Adrenal gland (tissue), 12 donors: ENCODE data around the gene SERPINE1. TPM values are rescaled to one million over a fixed set of nuclear protein-coding genes. Genes with fewer than 3 reads are reported as not detected.

Experiments used
- DNase-seq, 7 donors: peaks; one replicate each; pipeline ENCODE4 v3.0.0-alpha.2; 2019 to 2020
- H3K27ac ChIP-seq, 5 donors: fragments of 200-600 bp; sonication (generic) in 4 of 5; 1 replicate in 3 of 5; 2 replicates in 2 of 5; pipeline versions ENCODE4 v1.5.1 to v1.8.0; 2016 to 2020; ENCODE audit warnings: mild to moderate bottlenecking in 1 of 5
- H3K27me3 ChIP-seq: fragments of 200-600 bp; 2 replicates; pipeline ENCODE4 v1.8.0; 2021
- H3K36me3 ChIP-seq, 2 donors: fragments of 200-600 bp; replicated peaks in 1 of 2; 1 replicate in 1 of 2; 2 replicates in 1 of 2; pipeline versions ENCODE4 v1.5.1 to v1.8.0; 2018 to 2022
- H3K4me1 ChIP-seq, 2 donors: fragments of 200-600 bp; replicated peaks in 1 of 2; 1 replicate in 1 of 2; 2 replicates in 1 of 2; pipeline versions ENCODE4 v1.5.1 to v1.8.0; 2018 to 2021
- H3K4me3 ChIP-seq, 4 donors: fragments of 200-600 bp; sonication (generic) in 3 of 4; one replicate each; pipeline ENCODE4 v1.5.1; 2016 to 2018
- H3K9me3 ChIP-seq, 3 donors: fragments of 200-600 bp; sonication (generic) in 1 of 3; replicated peaks in 1 of 3; 1 replicate in 2 of 3; 2 replicates in 1 of 3; pipeline versions ENCODE4 v1.5.1 to v1.8.0; 2016 to 2021
- CTCF ChIP-seq, 6 experiments: fragments of 450-650 bp in 4 of 6; fragments of 200-600 bp in 2 of 6; sonication (generic) in 1 of 6; IDR thresholded peaks; 1 replicate in 5 of 6; 2 replicates in 1 of 6; pipeline versions ENCODE4 v1.5.1 to v1.8.0; 2016 to 2021; ENCODE audit warnings: antibody characterized with exemption in 6 of 6, mild to moderate bottlenecking in 2 of 6, moderate library complexity in 1 of 6
- POLR2A ChIP-seq, 2 donors: fragments of 450-650 bp; IDR thresholded peaks; one replicate each; pipeline ENCODE4 v1.6.1; 2017; ENCODE audit warnings: antibody characterized with exemption in 2 of 2, mild to moderate bottlenecking in 2 of 2, moderate library complexity in 1 of 2
- WGBS, 4 donors: extraction: QIAGEN DNeasy Blood & Tissue Kit in 2 of 4; methylation state at CpG; one replicate each; pipeline versions ENCODE4 v1.1.5 to v1.1.7; 2013 to 2017; 5-methylcytosine and 5-hydroxymethylcytosine counted together
- intact Hi-C, 2 donors: fragments of 100-400 bp; cut with DNase I; formaldehyde crosslinking; loops; one replicate each; pipeline versions ENCODE4 v1.14.1 to v1.15.0; 2022 to 2023
- polyA plus RNA-seq, 3 donors: library from polyadenylated mRNA; stranded (reverse); fragments of 200-250 nt in 2 of 3; fragments of 350-450 nt in 1 of 3; fragmentation: Illumina TruSeq in 1 of 3; extraction: RNeasy Lipid Tissue Mini Kit (QIAGEN cat#74804) in 1 of 3; gene quantifications; one replicate each; pipeline ENCODE4 v1.2.3, GENCODE V29; 2013 to 2014
- total RNA-seq, 9 donors: library from RNA; depleted of rRNA in 4 of 9; stranded (reverse); fragments of >200 nt in 4 of 9; fragments of 120-200 nt in 1 of 9; fragmentation: NEBNext Ultra II Directional in 1 of 9; extraction: Animal tissue kit (Norgen Biotek cat#: 25700) in 1 of 9; gene quantifications; one replicate each; pipeline versions ENCODE4 v1.1.0 to v1.2.4, GENCODE V29; 2013 to 2023
- donor health status: healthy with polysubstance abuse.
- donor health status: Bipolar disorder and iron deficiency.
- donor health status: DM: yes; HTN: yes; CAD: no.
- donor health status: DM: no; HTN: no; CAD: no.
- donor health status: DM: no; HTN: no; CAD: no.
- donor health status: DM: yes; HTN: yes; CAD: no.

SERPINE1 gene
- total and polyA plus RNA-seq, 12 donors, result 4.8 to 118 (median 20.9) TPM

GRCh38 chr7:101124376-101125056 is 2.4 kb upstream of the SERPINE1 start:
- no peak overlapping the region for H3K4me3 ChIP-seq
- H3K9me3 ChIP-seq, result no peaks in the 10 kb centered on the region
- H3K4me1 ChIP-seq, result peaks cover 24 to 40% of the 10 kb centered on the region in 2 donors
- H3K27me3 ChIP-seq, result no peaks in the 10 kb centered on the region
- intact Hi-C loops, result no loop called here
- H3K27ac ChIP-seq, result peak overlapping the region in 2 of 5 donors; percentile 62 to 75
- no peak for DNase-seq
- no peaks in the 10 kb centered on the region for H3K36me3 ChIP-seq
- WGBS, 4 donors, result 43 to 56% (median 46%) methylated on average over 6 to 7 of the region's 7 CpGs
- TF ChIP-seq POLR2A (IDR thresholded peaks at IDR 0.05) (no peak), CTCF (IDR thresholded peaks at IDR 0.05) (no peak)

GRCh38 chr7:101125989-101126650 is 784 bp upstream of the SERPINE1 start:
- H3K27ac ChIP-seq, result peak overlapping the region; percentile 43 to 86 (median 61)
- TF ChIP-seq CTCF (IDR thresholded peaks at IDR 0.05), result no peak
- no peak for TF ChIP-seq POLR2A (IDR thresholded peaks at IDR 0.05)
- H3K9me3 ChIP-seq, result no peaks in the 10 kb centered on the region
- no peaks in the 10 kb centered on the region for H3K27me3 ChIP-seq
- intact Hi-C loops, result no loop called here
- peaks cover 24 to 40% of the 10 kb centered on the region in 2 donors for H3K4me1 ChIP-seq
- no peaks in the 10 kb centered on the region for H3K36me3 ChIP-seq
- DNase-seq, result peak; percentile 67 to 85 (median 82)
- 31 to 44% (median 36%) methylated on average over 9 to 15 of the region's 15 CpGs for WGBS, 4 donors
- peak overlapping the region in 1 of 4 donors; percentile 1 for H3K4me3 ChIP-seq

DNA sequence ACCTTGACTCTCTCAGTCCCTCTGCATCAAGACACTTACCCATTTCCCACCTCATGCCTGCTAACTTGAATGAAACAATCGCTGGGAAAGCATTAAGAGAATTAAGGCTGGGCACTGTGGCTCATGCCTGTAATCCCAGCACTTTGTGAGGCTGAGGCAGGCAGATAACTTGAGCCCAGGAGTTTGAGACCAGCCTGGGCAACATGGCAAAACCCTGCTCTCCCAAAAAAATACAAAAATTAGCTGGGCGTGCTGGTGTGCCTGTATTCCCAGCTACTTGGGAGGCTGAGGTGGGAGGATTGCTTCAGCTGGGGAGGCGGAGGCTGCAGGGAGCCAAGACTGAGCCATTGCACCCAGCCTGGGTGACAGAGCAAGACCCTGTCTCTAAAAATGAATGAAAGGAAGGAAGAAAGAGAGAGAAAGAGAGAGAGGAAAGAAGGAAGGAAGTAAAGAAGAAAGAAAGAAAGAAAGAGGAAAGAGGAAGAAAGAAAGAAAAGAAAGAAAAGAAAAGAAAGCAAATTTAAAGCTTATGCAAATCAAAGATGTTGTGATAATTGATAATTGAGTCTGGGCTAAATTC is 646 bp downstream of the SERPINE1 start:
- no peak for TF ChIP-seq POLR2A (IDR thresholded peaks at IDR 0.05)
- TF ChIP-seq CTCF (IDR thresholded peaks at IDR 0.05), result no peak
- Histone ChIP-seq H3K4me1 (peaks cover 18 to 38% of the 10 kb centered on the region in 2 donors), H3K27me3 (no peaks in the 10 kb centered on the region), H3K36me3 (no peaks in the 10 kb centered on the region), H3K4me3 (peak overlapping the region in 1 of 4 donors; percentile 47), H3K27ac (peak overlapping the region in 4 of 5 donors; percentile 3 to 86 (median 53)), H3K9me3 (no peaks in the 10 kb centered on the region)
- intact Hi-C loops, result no loop called here
- DNase-seq, result no peak
- 78 to 92% (median 84%) methylated on average over 3 of the region's 3 CpGs for WGBS, 4 donors

DNA sequence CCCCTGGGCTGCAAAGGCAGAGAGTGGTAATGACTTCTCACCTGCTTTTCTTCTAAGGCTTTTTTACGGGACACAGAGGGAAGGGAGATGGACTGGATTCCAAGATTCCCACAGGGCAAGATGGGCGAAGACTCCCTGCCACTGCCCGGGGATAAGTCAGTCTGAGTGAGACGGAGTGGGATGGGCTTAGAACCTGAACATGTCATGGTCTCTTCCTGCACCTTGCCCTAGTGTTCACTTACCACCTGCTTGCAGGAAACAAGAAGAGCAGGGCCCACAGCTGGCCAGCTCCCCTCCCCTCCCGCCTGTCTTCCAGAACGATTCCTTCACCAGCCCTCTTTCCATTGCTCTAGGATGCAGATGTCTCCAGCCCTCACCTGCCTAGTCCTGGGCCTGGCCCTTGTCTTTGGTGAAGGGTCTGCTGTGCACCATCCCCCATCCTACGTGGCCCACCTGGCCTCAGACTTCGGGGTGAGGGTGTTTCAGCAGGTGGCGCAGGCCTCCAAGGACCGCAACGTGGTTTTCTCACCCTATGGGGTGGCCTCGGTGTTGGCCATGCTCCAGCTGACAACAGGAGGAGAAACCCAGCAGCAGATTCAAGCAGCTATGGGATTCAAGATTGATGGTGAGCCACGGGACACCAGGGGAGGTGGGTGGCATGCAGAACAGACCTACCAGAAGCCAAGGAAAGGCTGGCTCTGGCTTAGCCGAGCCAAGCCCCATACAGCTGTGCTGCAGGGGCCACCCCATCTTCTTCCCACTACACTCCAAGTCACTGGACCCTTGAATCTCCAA is 1.3 kb downstream of the SERPINE1 start:
- WGBS, 4 donors, result 85 to 90% (median 86%) methylated on average over 11 to 14 of the region's 14 CpGs
- intact Hi-C loops, result no loop called here
- no peak for TF ChIP-seq CTCF (IDR thresholded peaks at IDR 0.05)
- peak in 1 of 2 donors; percentile 12 for TF ChIP-seq POLR2A (IDR thresholded peaks at IDR 0.05)
- no peaks in the 10 kb centered on the region for H3K27me3 ChIP-seq
- no peaks in the 10 kb centered on the region for H3K9me3 ChIP-seq
- peak overlapping the region in 2 of 5 donors; percentile 29 to 82 for H3K27ac ChIP-seq
- no peak for DNase-seq
- peaks cover 12 to 31% of the 10 kb centered on the region in 2 donors for H3K4me1 ChIP-seq
- no peaks in the 10 kb centered on the region for H3K36me3 ChIP-seq
- peak overlapping the region in 1 of 4 donors; percentile 47 for H3K4me3 ChIP-seq
